IMR-90 (cell line): ENCODE data around the gene LRRTM3. TPM values are rescaled to one million over a fixed set of nuclear protein-coding genes. Genes with fewer than 3 reads are reported as not detected.

Source experiments
- ATAC-seq: fragments of 200-7000 bp; cut with Tn5 transposase; 2 replicates; pipeline ENCODE4 v1.9.1; 2020; ENCODE audit warnings: low read depth, mild to moderate bottlenecking, moderate library complexity
- BruUV-seq: library from RNA; stranded (reverse); fragments of 400-500 nt; replicated peaks from 2 replicates; lab custom pipeline; 2021; lab: Mats Ljungman, UMichigan
- CTCF ChIA-PET: fragments of 300-600 bp; formaldehyde crosslinking; extraction: SDS; loops from one replicate; lab custom pipeline; 2021; ENCODE audit warnings: antibody characterized with exemption; lab: Yijun Ruan, JAX
- POLR2A ChIA-PET: fragments of 300-600 bp; sonication (Branson Sonifier 250); formaldehyde crosslinking; loops from one replicate; lab custom pipeline; 2022; ENCODE audit warnings: antibody characterized with exemption; ENCODE audit not compliant: unreplicated experiment; lab: Charles Lee
- DNase-seq: peaks from one replicate; pipeline ENCODE4 v3.0.0; 2013
- H2AFZ ChIP-seq: replicated peaks from 2 replicates; pipeline ENCODE3; 2013; ENCODE audit warnings: low read length, mild to moderate bottlenecking; ENCODE audit not compliant: poor library complexity
- H2AK5ac ChIP-seq: 2 replicates; pipeline ENCODE4 v1.6.1; 2013; ENCODE audit warnings: low read depth, low read length, inconsistent platforms
- H2AK9ac ChIP-seq: replicated peaks from 2 replicates; pipeline ENCODE3; 2013; ENCODE audit warnings: mild to moderate bottlenecking, low read depth, low read length, moderate library complexity; ENCODE audit not compliant: poor library complexity
- H2BK120ac ChIP-seq: 2 replicates; pipeline ENCODE4 v1.6.1; 2013; ENCODE audit warnings: low read depth, low read length, inconsistent platforms
- H2BK15ac ChIP-seq: 3 replicates; pipeline ENCODE4 v1.6.1; 2013; ENCODE audit warnings: low read depth, low read length, inconsistent platforms
- H2BK20ac ChIP-seq: 2 replicates; pipeline ENCODE4 v1.6.1; 2013; ENCODE audit warnings: low read depth, mild to moderate bottlenecking, inconsistent platforms, low read length, moderate library complexity
- H2BK5ac ChIP-seq: 2 replicates; pipeline ENCODE4 v1.6.1; 2013; ENCODE audit warnings: mild to moderate bottlenecking, low read depth, low read length, inconsistent platforms; ENCODE audit not compliant: poor library complexity, severe bottlenecking
- H3K14ac ChIP-seq: replicated peaks from 2 replicates; pipeline ENCODE4 v1.6.1; 2013; ENCODE audit warnings: low read depth, low read length, inconsistent platforms
- H3K18ac ChIP-seq: 2 replicates; pipeline ENCODE4 v1.6.1; 2013; ENCODE audit warnings: low read depth, low read length, control low read depth
- H3K23ac ChIP-seq: 2 replicates; pipeline ENCODE4 v1.6.1; 2013; ENCODE audit warnings: low read depth, low read length, inconsistent platforms
- H3K27ac ChIP-seq: 2 replicates; pipeline ENCODE4 v1.5.1; 2013; ENCODE audit warnings: mild to moderate bottlenecking, control low read depth, low read length; ENCODE audit not compliant: insufficient read depth
- H3K27me3 ChIP-seq: 2 replicates; pipeline ENCODE4 v1.6.1; 2013; ENCODE audit warnings: low read length; ENCODE audit not compliant: control insufficient read depth, insufficient read depth
- H3K36me3 ChIP-seq: 2 replicates; pipeline ENCODE4 v1.6.1; 2013; ENCODE audit warnings: low read length, mixed read lengths; ENCODE audit not compliant: control insufficient read depth, insufficient read depth
- H3K4ac ChIP-seq: 2 replicates; pipeline ENCODE4 v1.6.1; 2013; ENCODE audit warnings: low read depth, low read length, inconsistent platforms
- H3K4me1 ChIP-seq: 2 replicates; pipeline ENCODE4 v1.6.1; 2013; ENCODE audit warnings: low read length, mixed read lengths; ENCODE audit not compliant: control insufficient read depth, insufficient read depth
- H3K4me2 ChIP-seq: 2 replicates; pipeline ENCODE4 v1.6.1; 2013; ENCODE audit warnings: low read depth, mild to moderate bottlenecking, control low read depth, low read length, moderate library complexity
- H3K4me3 ChIP-seq: 2 replicates; pipeline ENCODE4 v1.5.1; 2013; ENCODE audit warnings: low read depth, mild to moderate bottlenecking, control low read depth, low read length, moderate library complexity; ENCODE audit not compliant: insufficient read depth
- H3K56ac ChIP-seq: 2 replicates; pipeline ENCODE4 v1.6.1; 2013; ENCODE audit warnings: low read length, inconsistent platforms; ENCODE audit not compliant: insufficient read depth; ENCODE audit errors: extremely low read depth
- H3K79me1 ChIP-seq, 2 experiments: 2 replicates each; pipeline ENCODE4 v1.6.1; 2013; ENCODE audit warnings: low read length in 2 of 2, inconsistent platforms in 1 of 2, low read depth in 1 of 2
- H3K9ac ChIP-seq: 2 replicates; pipeline ENCODE4 v1.6.1; 2013; ENCODE audit warnings: low read depth, low read length, control low read depth
- H3K9me1 ChIP-seq: 2 replicates; pipeline ENCODE4 v1.6.1; 2013; ENCODE audit warnings: low read length, inconsistent platforms; ENCODE audit not compliant: insufficient read depth
- H3K9me3 ChIP-seq: 2 replicates; pipeline ENCODE4 v1.6.1; 2013; ENCODE audit warnings: low read length; ENCODE audit not compliant: control insufficient read depth, insufficient read depth
- H4K20me1 ChIP-seq: 2 replicates; pipeline ENCODE4 v1.6.1; 2013; ENCODE audit warnings: low read length, inconsistent platforms; ENCODE audit not compliant: insufficient read depth
- H4K5ac ChIP-seq: 2 replicates; pipeline ENCODE4 v1.6.1; 2013; ENCODE audit warnings: mild to moderate bottlenecking, low read depth, low read length, control low read depth
- H4K8ac ChIP-seq, 2 experiments: 2 replicates each; pipeline ENCODE4 v1.6.1; 2013; ENCODE audit warnings: low read depth in 2 of 2, low read length in 2 of 2, control low read depth in 1 of 2, inconsistent platforms in 1 of 2
- H4K91ac ChIP-seq: 2 replicates; pipeline ENCODE4 v1.6.1; 2013; ENCODE audit warnings: low read depth, low read length, inconsistent platforms; ENCODE audit not compliant: insufficient read depth
- MAFK ChIP-seq: IDR thresholded peaks from 2 replicates; pipeline ENCODE4 v1.6.1; 2012; ENCODE audit warnings: low read depth, low read length, improper control_type of control experiment
- MAZ ChIP-seq: IDR thresholded peaks from 2 replicates; pipeline ENCODE4 v1.6.1; 2012; ENCODE audit warnings: low read depth, mild to moderate bottlenecking, low read length, improper control_type of control experiment, moderate library complexity, borderline replicate concordance
- MXI1 ChIP-seq: IDR thresholded peaks from 2 replicates; pipeline ENCODE4 v1.6.1; 2012; ENCODE audit warnings: low read depth, mild to moderate bottlenecking, low read length, moderate library complexity, borderline replicate concordance
- NFE2L2 ChIP-seq: fragments of 150-350 bp; IDR thresholded peaks from 2 replicates; pipeline ENCODE4 v1.6.1; 2016; ENCODE audit warnings: low read depth, mild to moderate bottlenecking, low read length
- POLR2A ChIP-seq: IDR thresholded peaks from 2 replicates; pipeline ENCODE4 v1.6.1; 2012; ENCODE audit warnings: mild to moderate bottlenecking, low read depth, low read length
- WGBS, 2 experiments: methylation state at CpG; one replicate each; pipeline versions ENCODE4 v1.1.5 to v1.1.7; 2013; ENCODE audit warnings: missing lambda C conversion rate in 2 of 2; ENCODE audit not compliant: insufficient read length in 1 of 2; ENCODE audit errors: extremely low coverage in 2 of 2; 5-methylcytosine and 5-hydroxymethylcytosine counted together
- dilution Hi-C: fragments of 300-500 bp; cut with HindIII; formaldehyde crosslinking; loops from one replicate; pipeline ENCODE4 v1.14.3; 2018; ENCODE audit warnings: low sequenced_read_pairs; ENCODE audit not compliant: unreplicated experiment
- in situ Hi-C: fragments of 300-500 bp; cut with MboI; formaldehyde crosslinking; loops from 3 replicates; pipeline ENCODE4 v1.14.3; 2019; ENCODE audit warnings: low sequenced_read_pairs, inconsistent platforms, mixed read lengths
- intact Hi-C: fragments of 100-400 bp; cut with micrococcal nuclease; formaldehyde crosslinking; loops from 2 replicates; pipeline ENCODE4 v1.10.0; 2022
- polyA plus RNA-seq, 3 experiments: library from polyadenylated mRNA; depleted of rRNA; stranded (reverse); fragments of >200 nt; gene quantifications; 2 replicates each; pipeline ENCODE4 v1.2.3, GENCODE V29; 2012; ENCODE audit warnings: low replicate concordance in 1 of 3
- total RNA-seq: library from RNA; depleted of rRNA; stranded (reverse); fragments of >200 nt; gene quantifications from 2 replicates; pipeline ENCODE4 v1.2.3, GENCODE V29; 2012

LRRTM3 gene
- total and polyA plus RNA-seq, 2 of the 4 experiments (the other 2 are of a cell fraction): under 0.01 TPM; not detected in 1

DNA sequence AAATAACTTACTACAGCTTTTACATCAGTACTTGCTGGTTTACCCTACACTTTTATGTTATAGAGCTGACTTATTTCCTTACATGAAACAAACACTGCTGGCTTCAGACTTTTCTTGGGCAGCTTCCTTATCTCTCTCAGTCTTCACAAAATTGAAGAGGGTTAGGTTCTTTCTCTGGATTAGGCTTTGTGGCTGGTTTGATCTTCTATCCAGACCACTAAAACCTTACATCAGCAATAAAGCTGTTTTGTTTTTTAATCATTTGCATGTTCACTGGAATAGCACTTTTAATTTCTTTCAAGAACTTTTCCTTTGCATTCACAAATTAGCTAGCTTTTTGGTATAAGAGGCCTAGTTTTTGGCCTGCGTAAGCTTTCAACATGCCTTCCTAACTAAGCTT is 218.7 kb downstream of the LRRTM3 start:
- H3K56ac ChIP-seq: no peak overlapping the region
- no peak overlapping the region for H2BK20ac ChIP-seq
- no peak overlapping the region for H3K4ac ChIP-seq
- WGBS, 2 experiments: no CpG with 5 or more reads among the region's 1 CpG
- no peak overlapping the region for H3K9ac ChIP-seq
- no peaks in the 10 kb centered on the region for H3K27me3 ChIP-seq
- H3K14ac ChIP-seq: no peak overlapping the region
- no peak overlapping the region for H3K18ac ChIP-seq
- H3K9me3 ChIP-seq: no peaks in the 10 kb centered on the region
- TF ChIP-seq NFE2L2: no peak
- no peak for TF ChIP-seq POLR2A
- TF ChIP-seq MXI1: no peak
- peak; percentile 9; the same call in 1 of the 2 replicates for TF ChIP-seq MAFK
- TF ChIP-seq MAZ: no peak
- no peaks in the 10 kb centered on the region for H3K9me1 ChIP-seq
- ChIA-PET POLR2A (no interaction called here), CTCF (no interaction called here)
- no peaks in the 10 kb centered on the region for H3K36me3 ChIP-seq
- H3K4me2 ChIP-seq: no peak overlapping the region
- H2AFZ ChIP-seq: no peak overlapping the region
- H4K20me1 ChIP-seq: no peaks in the 10 kb centered on the region
- no peak overlapping the region for H2AK9ac ChIP-seq
- in situ Hi-C loops (no loop called here), dilution Hi-C loops (no loop called here), intact Hi-C loops (no loop called here)
- H4K91ac ChIP-seq: no peak overlapping the region
- H3K4me1 ChIP-seq: no peaks in the 10 kb centered on the region
- ATAC-seq (no peak), DNase-seq (no peak)
- H3K79me1 ChIP-seq: no peaks in the 10 kb centered on the region
- H2AK5ac ChIP-seq: no peak overlapping the region
- H2BK15ac ChIP-seq: no peak overlapping the region
- no peak overlapping the region for H4K5ac ChIP-seq
- H2BK5ac ChIP-seq: no peak overlapping the region
- H4K8ac ChIP-seq: no peak overlapping the region
- H3K23ac ChIP-seq: no peak overlapping the region
- H2BK120ac ChIP-seq: no peak overlapping the region
- BruUV-seq: no TSS peak
- no peak overlapping the region for H3K4me3 ChIP-seq
- no peak overlapping the region for H3K27ac ChIP-seq
